ENCODE measurements around the gene TMEM175.

The TMEM175 gene

DNA sequence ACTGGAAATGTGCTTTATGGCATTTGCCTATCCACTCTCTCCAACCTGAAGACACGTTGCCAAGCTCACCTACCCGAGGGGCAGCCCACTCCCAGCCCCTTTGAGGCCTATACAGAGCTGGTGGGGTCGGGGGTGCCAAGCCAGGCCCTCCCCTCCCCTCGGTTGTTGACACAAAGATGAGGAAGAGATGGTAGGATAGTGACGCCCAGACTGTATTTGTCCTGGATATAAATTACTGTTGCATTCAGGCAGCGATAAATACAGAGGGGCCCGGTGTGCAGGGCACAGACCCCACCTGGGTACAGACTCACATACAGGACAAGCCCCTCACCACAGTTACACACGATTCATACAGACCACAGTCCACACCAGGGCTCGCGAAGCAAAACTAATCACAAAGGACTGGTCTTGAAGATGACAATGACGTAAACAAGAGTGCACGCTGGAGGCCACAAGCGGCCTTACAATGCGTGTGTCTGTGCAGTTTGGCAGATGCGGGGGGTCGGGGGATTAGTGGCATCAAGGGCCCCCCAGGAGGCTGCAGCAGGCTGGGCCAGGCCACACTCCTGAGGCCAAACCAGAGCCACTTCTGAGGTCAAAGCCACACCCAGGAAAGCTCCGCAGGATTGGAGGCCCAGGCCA lies 26.6 kb downstream of the TMEM175 start:
- DNase-seq (ENCODE audit: low read depth): no peak

DNA sequence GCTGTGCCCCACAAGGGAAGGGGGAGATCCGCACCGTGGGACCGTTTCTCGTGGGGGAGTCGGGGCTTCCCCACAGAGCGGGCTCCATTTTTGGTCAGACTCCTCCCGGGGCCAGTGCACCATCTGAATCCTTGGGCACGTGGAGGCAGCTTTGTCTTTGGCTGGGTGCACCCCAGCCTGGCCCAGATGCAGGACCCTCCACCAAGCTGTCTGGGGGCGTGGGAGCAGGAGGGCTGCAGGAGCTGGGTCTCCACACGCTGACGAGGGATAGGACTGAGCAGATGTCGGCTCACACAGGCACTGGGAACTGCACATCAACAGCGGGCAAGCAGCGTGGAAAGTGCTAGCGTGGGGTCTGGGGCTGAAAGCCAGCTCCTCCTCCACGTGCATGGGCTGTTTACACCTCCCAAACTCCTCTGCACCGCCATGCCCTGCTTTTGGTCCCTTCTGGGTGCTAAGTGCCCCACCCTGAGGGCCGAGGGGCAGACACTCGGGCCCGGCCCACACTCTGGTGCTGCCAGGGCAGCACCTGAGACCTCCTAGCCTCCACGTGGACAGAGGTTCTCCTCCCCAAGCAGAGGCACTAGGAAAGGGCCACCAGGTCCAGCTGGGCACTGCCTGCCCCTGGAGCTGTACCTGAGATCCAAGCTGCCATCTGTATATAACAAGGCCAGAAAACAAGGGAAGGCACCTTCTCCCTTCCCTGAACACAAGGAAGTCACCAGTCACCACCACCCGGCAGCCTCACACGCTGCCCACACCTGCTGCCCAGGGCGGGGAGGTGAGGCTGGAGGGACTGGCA lies 27.3 kb downstream of the TMEM175 start:
- DNase-seq (ENCODE audit: low read depth): no peak

GRCh38 chr4:960140-960635 lies 27.9 kb downstream of the TMEM175 start:
- no peak for DNase-seq (ENCODE audit: low read depth)

DNA sequence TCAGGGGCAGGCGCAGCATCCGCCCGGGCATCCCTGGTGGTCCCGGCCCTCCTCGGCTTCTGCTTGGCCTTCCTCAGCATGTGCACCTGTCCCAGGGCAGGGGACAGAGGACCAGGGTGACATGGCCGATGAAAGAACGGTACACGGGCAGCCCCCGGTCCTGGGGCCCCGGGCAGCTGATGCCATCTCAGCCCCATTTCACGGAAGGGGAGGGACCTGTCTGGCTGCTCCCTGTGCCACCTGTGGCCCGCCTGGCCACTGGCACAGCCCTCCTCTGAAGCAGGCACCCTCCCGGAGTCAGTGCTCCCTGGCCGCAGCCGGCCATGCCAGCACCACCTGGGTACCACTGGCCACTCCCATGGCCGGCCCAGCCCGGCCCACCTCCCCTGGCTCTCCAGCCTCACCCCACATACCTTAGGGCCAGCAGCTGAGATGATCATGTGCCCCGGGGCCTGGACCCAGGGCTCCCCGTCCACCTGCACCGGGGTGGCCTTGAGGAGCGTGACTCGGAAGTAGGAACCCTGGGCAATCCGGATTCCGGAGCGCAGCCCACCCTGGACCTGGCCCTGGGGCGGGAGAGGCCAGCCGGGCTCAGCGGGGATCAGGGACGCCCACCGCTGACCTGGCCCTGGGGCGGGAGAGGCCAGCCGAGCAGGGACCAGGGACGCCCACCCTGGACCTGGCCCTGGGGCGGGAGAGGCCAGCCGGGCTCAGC lies 28.5 kb downstream of the TMEM175 start:
- DNase-seq (ENCODE audit: low read depth): no peak

- no peak for DNase-seq (ENCODE audit: low read depth)
These were observed 29.3 kb downstream of the TMEM175 start for GRCh38 chr4:961351-962230.

DNA sequence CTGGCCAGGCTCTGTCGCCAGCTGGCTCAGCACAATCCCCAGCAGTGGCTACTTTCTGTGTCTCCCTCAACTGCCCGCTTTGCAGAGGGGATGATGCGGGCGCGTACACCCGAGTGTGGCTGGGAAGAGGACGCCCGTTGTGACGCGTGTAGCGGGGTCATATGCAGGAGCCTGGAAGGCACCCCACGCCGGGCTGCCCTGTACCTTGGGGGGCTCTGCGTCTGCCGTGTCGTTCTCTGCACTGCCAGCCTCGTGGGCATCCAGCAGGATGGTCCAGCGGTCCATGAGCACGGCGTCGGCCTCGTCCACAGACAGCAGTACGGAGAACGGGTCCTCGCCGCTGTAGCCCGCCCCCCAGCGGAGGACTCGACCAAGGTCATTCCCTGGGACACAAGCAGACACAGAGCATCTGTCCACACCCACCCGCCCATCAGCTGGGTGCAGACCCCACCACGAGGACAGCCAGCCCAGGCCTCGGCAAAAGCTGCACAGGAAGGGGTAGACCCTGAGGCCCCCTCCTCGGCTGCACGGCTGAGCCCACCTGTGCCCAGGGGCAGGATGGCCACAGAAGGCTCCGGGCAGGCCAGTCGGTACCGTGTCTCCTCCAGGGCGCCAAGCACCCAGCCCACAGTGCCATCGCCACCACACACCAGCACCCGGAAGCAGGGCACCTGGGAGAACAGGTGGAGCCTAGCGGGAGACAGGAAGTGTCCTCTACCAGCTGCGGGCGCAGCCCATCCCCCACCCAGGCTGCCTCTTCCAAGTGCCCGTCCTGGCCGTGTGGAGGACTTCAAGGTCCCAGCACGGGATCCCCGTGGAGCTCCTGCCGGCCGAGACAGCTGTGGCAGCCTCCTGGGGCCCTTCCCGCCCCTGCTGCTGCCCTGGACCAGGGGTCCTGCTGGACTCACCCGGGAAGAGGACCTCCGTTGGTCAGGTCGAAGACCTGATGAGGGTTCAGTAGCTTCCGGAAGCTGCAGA lies 30.3 kb downstream of the TMEM175 start:
- DNase-seq (ENCODE audit: low read depth): no peak

- no peak for DNase-seq (ENCODE audit: low read depth)
These were observed 31.3 kb downstream of the TMEM175 start for GRCh38 chr4:963276-964225.

GRCh38 chr4:964346-965025 lies 32.2 kb downstream of the TMEM175 start:
- DNase-seq (ENCODE audit: low read depth): no peak

- DNase-seq (ENCODE audit: low read depth): no peak
These were observed 32.9 kb downstream of the TMEM175 start for GRCh38 chr4:965048-965765.

- DNase-seq (ENCODE audit: low read depth): no peak
These were observed 33.5 kb downstream of the TMEM175 start for GRCh38 chr4:965766-966134.

DNA sequence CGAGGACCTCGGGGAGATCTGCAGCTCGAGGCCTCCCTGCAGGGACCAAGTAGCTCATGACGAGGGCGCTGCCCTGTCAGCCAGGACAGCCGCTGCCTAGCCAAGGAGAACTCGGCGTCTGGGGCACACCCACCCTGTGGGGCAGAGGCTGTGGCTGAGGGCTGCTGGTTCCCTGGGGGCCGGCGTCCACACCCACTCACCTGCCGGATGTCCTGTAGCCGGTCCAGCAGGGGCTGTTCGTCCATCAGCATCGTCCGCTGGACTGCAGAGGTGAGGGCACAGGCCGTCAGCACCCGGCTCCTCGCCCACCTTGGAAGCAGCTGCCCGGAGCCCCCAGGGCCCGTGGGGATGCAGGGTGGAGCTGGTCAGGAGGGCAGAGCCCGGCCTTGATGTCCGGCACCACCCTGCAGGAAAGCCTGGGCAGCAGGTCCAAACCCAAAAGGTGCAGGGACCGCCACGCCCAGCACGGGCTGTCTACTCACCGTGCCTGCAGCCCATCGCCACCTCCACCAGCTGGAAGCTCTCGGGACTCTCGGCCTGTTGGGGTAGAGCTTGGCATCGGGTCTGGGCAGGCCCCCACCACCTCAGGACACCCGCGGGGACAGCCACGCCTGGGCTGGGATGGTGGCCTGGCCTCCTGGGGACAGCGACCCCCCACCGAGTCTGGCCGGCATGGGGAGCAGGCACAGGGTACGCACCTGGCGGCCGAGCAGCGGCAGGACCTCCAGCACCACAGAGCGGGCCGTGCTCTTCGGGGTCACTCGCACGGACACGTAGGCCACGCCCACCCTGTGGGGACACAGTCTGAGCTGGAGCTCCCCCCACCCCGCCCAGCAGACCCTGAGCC lies 34.2 kb downstream of the TMEM175 start:
- DNase-seq (ENCODE audit: low read depth): no peak

DNA sequence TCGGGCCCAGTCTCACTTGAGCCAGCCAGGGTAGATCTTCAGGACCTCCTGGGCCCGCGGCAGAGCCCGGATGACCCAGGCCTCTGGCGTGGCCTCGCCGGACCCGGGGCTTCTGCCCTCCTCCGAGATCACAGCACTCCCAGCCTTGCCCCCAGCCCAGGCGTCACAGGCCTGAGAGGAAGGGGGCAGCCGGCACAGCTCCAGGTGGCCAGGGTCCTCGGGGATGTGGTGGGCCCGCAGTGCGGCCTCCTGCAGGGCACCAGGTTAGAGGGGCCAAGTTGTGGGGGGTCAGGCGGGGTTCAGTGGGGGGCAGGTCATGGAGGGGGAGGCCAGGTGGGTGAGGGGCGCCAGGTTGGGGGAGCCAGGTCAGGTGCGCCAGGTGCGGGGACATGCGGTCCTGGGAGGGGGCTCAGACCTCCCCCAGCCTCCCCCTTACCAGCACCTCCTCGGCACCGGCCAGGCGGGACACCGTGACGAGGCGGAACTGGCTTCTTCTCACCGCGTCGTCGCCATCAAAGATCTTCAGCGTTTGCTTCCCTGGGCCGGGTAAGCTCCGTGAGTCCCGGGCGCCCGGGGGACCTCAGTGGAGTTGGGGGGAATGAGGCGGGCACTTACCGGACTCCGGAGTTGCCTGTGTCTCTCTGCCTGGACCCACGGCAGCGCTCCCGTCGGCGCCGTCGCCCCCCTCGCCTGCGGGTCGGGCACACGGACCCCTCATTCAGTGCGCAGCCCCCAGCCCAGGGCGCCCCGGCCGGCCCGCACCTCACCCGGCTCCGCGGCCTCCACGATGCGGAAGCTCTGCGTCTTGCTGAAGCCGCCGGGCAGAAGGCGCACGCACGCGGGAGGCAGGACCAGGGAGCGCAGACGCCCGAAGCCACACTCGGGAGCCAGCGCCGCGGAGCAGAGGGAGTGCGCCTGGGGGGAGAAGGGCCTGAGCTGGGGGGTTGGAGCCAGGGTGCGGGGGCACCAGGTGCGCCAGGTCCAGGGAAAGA lies 35.1 kb downstream of the TMEM175 start:
- no peak for DNase-seq (ENCODE audit: low read depth)

- no peak for DNase-seq (ENCODE audit: low read depth)
These were observed 36.0 kb downstream of the TMEM175 start for GRCh38 chr4:968221-968620.

GRCh38 chr4:968621-969394 lies 36.5 kb downstream of the TMEM175 start:
- no peak for DNase-seq (ENCODE audit: low read depth)

DNA sequence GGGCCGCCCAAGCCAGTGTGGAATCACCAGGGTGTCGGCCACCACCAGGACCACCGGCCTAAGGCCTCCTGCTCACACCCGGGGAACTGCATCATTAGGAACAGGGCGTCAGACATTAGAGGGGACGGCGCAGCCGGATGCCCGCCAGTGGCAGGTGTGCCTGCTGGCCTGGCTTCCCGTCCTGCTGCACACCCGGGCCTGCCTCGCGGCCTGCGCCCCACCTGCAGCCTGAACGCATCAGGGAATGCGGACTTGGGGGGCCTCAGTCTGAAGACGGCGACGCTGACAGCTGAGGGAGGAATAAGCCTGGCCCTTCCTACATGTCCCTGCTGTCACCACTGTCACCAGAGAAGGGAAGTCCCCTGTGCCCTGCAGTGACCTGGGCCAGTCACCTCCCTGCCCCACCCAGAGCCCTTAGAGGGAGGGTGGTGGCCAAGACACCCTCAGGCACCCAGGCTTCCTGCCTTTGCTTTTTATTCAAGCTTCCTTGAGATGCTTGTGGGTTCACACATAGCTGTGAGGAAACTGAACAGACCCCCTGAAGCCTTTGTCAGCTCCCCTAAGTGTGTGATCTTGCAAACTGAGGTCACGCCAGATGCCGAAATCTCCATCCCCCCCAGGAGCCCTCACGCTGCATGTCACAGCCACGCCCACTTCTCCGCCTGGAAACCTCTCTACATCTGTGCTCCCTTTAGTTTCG lies 37.9 kb downstream of the TMEM175 start:
- DNase-seq (ENCODE audit: low read depth): no peak
